SJCRH30 (cell line): ENCODE data around the gene KLC1. TPM values are rescaled to one million over a fixed set of nuclear protein-coding genes. Genes with fewer than 3 reads are reported as not detected.

Source experiments
- DNase-seq, 2 experiments: peaks; one replicate each; pipeline ENCODE4 v3.0.0-alpha.2; 2015 to 2020
- H3K27ac ChIP-seq: fragments of 250-450 bp; sonication (Bioruptor Pico); 2 replicates; pipeline ENCODE4 v1.5.1; 2020; ENCODE audit warnings: mild to moderate bottlenecking, moderate library complexity
- H3K27me3 ChIP-seq: fragments of 250-450 bp; sonication (Bioruptor Pico); 2 replicates; pipeline ENCODE4 v1.5.1; 2020; ENCODE audit warnings: mild to moderate bottlenecking, moderate library complexity
- H3K36me3 ChIP-seq: fragments of 250-450 bp; sonication (Bioruptor Pico); 2 replicates; pipeline ENCODE4 v1.5.1; 2020; ENCODE audit warnings: mild to moderate bottlenecking, moderate library complexity
- H3K4me1 ChIP-seq: fragments of 250-450 bp; sonication (Bioruptor Pico); 2 replicates; pipeline ENCODE4 v1.5.1; 2020; ENCODE audit warnings: mild to moderate bottlenecking, moderate library complexity
- H3K4me3 ChIP-seq: fragments of 250-450 bp; sonication (Bioruptor Pico); 2 replicates; pipeline ENCODE4 v1.5.1; 2020; ENCODE audit warnings: mild to moderate bottlenecking, moderate library complexity
- H3K9me3 ChIP-seq: fragments of 250-450 bp; sonication (Bioruptor Pico); replicated peaks from 2 replicates; pipeline ENCODE4 v1.5.1; 2020; ENCODE audit warnings: mild to moderate bottlenecking, moderate library complexity
- total RNA-seq: library from RNA; depleted of rRNA; stranded (reverse); fragments of >200 nt; shearing (Covaris generic); gene quantifications from 2 replicates; pipeline ENCODE4 v1.2.3, GENCODE V29; 2014

Gene KLC1
- total RNA-seq, 1 experiment from 2014 or later: 175 TPM

DNA sequence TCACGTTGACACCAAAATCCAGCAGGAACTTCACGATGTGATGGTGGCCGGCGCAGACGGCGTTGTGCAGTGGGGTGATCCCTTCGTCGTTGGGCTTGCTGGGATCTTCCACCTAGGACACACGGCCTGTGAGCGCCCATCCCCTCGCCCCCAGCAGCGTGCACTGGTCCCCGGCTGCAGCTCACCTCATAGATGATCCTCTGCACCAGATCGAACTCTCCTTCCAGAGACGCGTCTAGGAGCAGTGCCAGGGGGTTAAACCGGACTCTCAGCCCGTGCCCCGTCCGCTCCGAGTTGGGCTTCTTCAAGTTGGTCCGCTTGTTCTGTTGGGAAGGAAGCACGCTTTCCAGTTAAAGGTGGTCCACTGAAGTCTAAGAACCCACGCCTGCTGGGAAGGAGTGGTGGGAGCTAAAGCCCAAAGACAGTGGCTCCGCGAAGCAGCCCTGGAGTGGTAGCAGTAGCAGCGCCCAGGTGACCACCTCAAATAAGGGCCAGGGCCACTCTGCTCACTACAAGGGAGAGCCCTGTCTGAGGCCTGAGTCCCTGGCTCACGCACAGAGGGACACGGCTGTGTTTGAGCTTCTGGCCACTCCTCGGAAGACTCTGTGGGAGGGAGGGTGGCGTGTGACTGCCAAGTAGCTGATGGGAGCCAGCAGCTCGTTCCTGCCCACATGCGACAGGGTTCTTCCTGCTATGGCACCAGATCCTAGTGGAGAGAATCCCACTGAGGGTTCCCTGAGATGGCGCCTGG lies 109.9 kb downstream of the KLC1 start:
- Histone ChIP-seq H3K27me3 (no peaks in the 10 kb centered on the region), H3K36me3 (peaks cover 2% of the 10 kb centered on the region; the same call in 1 of the 2 replicates), H3K27ac (no peak overlapping the region), H3K9me3 (no peaks in the 10 kb centered on the region), H3K4me3 (no peak overlapping the region), H3K4me1 (no peaks in the 10 kb centered on the region)
- DNase-seq: no peak

- Histone ChIP-seq H3K4me1 (no peaks in the 10 kb centered on the region), H3K4me3 (no peak overlapping the region), H3K36me3 (no peaks in the 10 kb centered on the region), H3K27ac (no peak overlapping the region), H3K9me3 (no peaks in the 10 kb centered on the region), H3K27me3 (no peaks in the 10 kb centered on the region)
- DNase-seq: no peak
These were observed 110.4 kb downstream of the KLC1 start for GRCh38 chr14:103739466-103739792.

DNA sequence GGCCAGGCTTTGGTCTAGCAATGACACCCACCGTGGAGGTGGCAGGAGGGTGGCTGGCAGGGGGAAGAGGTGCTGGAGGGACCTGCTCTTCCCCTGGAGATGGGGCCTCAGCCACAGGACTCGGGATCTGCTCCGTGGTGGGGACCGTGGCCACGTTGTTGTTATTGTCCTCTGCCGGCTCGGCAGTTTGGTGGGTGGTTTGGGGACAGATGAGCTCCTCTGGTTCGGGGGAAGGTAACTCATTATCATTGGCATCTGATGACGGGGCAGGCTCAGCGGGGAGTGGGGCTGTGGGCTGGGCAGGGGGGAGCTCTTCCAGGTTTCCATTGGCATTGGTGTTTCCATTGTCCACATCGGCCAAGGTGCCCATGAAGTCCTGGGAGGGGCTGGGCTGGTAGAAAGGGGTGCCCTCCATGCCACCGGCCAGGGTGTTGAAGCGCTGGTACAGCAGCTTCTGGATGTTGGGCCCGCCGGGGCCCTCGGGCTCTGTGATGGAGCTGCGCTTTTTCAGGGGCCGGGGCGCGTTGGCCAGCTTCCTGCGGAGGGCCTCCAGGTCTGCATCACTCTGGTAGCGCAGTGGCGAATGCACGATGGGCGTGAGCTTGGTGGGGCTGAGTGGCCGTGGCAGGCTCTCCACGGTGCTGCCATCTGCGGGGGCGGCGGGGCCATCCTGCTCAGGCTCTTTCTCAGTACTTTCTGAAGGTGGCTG lies 110.9 kb downstream of the KLC1 start:
- Histone ChIP-seq H3K4me3 (no peak overlapping the region), H3K27me3 (no peaks in the 10 kb centered on the region), H3K9me3 (no peaks in the 10 kb centered on the region), H3K36me3 (no peaks in the 10 kb centered on the region), H3K4me1 (no peaks in the 10 kb centered on the region), H3K27ac (no peak overlapping the region)
- no peak for DNase-seq

DNA sequence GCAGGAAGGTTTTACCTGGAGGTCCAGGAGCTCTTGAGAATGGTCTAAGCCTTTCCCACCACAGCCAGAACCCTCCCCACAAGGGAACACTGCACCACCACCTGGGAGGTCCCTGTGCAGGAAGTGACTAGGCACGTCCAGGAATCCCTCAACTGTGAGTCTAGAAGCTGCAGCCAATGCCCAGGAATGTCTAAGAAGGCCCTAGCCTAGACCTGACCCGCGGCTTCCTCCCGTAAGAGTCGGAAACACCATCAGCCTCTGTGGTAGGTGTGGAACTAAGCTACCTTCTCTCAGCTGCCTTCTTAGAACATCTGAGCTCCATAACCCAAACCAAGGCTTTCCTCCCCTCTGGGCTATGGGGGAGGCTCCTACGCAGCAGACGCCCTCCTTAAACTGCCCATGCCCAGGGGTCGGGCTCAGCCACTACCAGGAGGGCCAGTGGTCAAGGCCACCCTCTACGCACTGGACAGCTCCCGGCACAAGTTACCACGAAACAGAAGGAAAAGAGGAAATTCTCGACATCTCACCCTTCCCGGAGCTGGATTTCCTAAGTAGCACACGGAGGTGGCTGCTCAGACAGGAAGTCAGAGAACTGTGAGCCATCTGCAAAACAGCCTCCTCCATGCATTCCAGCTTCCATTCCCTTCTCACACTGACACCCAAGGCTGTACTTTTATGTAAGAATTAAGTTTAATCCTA lies 112.1 kb downstream of the KLC1 start:
- Histone ChIP-seq H3K9me3 (no peaks in the 10 kb centered on the region), H3K27ac (no peak overlapping the region), H3K27me3 (no peaks in the 10 kb centered on the region), H3K36me3 (no peaks in the 10 kb centered on the region), H3K4me3 (no peak overlapping the region), H3K4me1 (no peaks in the 10 kb centered on the region)
- no peak for DNase-seq

DNA sequence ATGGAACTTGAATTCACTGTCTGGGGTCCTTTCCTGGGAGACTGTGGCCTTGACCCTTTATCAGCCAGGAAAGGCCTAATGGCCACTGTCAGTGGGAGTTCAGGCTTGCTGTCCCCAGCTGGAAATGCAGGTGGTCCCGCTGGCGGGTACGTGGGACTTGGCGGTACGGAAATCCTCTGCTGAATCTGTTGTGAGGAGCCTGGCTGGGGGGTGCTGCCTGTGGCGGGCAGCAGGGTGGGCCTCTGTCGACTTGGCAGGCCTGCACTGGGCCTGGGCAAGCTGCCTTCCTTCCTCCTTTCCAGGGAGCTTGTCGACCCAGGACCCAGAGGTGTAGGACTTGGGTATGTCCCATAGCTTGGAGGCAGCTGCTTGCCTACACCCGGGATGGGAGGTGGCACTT lies 112.9 kb downstream of the KLC1 start:
- Histone ChIP-seq H3K27me3 (no peaks in the 10 kb centered on the region), H3K36me3 (no peaks in the 10 kb centered on the region), H3K4me1 (no peaks in the 10 kb centered on the region), H3K4me3 (no peak overlapping the region), H3K9me3 (no peaks in the 10 kb centered on the region), H3K27ac (no peak overlapping the region)
- DNase-seq: no peak

DNA sequence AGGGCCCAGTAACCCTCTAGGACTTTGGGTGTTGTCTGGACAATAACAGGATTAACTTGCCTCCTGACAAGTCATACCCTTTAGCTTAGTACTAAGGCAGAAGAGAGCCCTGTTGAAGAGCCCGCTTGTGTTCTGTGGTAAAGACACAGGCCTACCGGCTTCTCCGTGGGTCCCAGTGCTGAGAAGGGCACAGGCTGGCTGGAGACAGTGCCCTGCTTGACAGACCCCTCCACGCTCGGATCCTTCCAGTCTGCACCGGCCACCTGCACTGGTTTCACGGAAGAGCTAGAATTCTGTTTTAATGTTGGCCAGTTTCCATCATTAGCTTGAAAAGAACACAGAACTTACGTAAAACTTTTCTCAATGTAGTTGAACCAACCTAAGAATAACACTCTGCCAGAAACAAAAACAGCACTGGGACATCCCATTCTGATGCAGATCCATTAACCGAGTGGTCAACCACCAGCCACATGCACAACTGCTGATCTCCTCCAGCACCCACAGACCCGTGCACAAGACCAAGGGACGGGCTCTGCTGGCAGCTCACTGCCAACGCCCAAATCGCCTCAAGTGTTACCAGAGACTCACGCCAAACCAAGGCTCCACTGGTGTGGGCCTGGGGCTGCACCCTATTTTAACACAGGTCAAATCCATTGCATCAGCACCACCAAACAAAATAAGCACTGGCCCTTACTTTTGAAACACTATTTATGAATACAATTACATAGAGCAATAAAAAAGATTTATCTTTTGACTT lies 113.7 kb downstream of the KLC1 start:
- Histone ChIP-seq H3K27me3 (no peaks in the 10 kb centered on the region), H3K9me3 (no peaks in the 10 kb centered on the region), H3K36me3 (no peaks in the 10 kb centered on the region), H3K4me1 (no peaks in the 10 kb centered on the region), H3K4me3 (no peak overlapping the region), H3K27ac (no peak overlapping the region)
- no peak for DNase-seq

DNA sequence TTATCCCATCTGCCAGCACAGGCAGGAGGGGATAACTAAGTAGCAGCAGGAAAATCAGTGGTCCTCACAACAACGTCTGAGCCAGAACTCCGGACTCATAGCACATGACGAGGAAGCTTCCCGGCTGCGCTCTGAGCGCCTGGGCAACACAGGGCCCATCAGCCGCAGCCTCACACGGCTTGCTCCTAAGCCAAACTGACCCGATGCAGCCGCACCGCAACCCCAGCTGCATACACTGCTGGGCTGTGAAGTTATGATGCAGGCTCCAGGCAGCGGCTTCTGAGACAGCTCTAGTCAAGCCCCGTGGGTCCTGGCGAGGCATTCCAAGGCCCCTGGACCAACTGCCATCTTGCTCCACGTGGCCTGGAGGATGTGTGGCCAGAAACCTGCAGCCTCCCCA lies 114.7 kb downstream of the KLC1 start:
- no peak overlapping the region for H3K27ac ChIP-seq

DNA sequence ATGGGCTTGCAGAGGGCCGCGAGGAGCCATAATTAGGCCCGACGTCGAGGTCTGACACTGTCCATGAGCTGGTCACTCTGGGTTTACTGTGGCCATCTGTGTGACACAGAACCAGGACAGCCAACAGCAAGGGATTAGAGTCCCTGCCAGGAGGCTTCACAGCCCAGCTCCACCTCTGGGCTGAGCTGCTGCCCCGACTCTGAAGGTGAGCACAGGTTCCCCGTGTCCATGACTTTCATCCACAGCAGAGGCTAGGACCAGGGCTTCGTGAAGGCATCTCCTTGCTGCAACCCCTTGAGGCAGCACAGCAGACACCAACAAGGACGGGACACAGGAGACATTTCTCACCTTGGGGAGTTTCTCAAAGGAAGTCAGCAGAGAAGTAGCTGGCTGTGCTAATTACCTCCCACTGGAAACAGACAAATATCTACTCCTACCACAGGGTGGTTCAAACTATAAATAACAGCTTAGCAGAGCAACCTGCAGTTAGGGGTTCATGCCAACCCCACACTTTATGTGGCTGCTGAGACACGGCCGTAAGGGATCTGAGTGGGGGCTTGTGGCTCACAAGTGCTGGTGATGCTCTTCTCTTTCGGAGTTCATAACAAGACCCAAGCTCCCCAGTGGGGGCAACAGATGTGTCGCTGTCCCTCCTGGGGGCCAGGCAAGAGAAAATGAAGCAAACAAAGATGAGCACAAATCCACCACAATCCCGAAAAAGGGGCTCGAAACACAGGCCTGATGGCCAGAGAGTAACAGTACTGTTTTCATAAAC lies 115.8 kb downstream of the KLC1 start:
- Histone ChIP-seq H3K36me3 (no peaks in the 10 kb centered on the region), H3K4me3 (no peak overlapping the region), H3K27me3 (no peaks in the 10 kb centered on the region), H3K27ac (no peak overlapping the region), H3K4me1 (no peaks in the 10 kb centered on the region), H3K9me3 (no peaks in the 10 kb centered on the region)
- DNase-seq: no peak

More for the DNA sequence above, 114.7 kb downstream of the KLC1 start:
- Histone ChIP-seq H3K4me1 (no peaks in the 10 kb centered on the region), H3K9me3 (no peaks in the 10 kb centered on the region), H3K27me3 (no peaks in the 10 kb centered on the region), H3K36me3 (no peaks in the 10 kb centered on the region), H3K4me3 (no peak overlapping the region)
- no peak for DNase-seq

DNA sequence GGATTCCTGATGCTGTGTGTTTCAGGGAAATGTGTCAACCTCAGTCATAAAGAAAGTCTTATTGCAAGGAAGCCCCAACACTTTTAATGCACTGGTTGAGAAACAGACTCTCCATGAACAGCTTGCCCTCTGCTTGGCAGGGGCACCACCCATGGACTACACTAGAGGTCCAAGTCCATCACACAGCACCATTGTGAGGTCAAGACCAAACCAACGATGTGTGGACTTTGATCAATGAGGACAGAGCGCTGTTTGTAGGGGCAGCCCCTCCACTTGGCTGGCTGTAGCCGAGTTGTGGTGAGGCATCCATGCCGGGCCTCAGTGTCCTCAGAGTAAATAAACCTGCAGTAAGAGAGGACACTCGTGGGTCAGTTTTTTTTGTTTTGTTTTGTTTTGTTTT lies 116.4 kb downstream of the KLC1 start:
- H3K27me3 ChIP-seq: no peaks in the 10 kb centered on the region
- no peaks in the 10 kb centered on the region for H3K4me1 ChIP-seq
- H3K4me3 ChIP-seq: no peak overlapping the region
- H3K36me3 ChIP-seq: no peaks in the 10 kb centered on the region
- H3K9me3 ChIP-seq: no peaks in the 10 kb centered on the region
- DNase-seq: no peak
- H3K27ac ChIP-seq: no peak overlapping the region

GRCh38 chr14:103746701-103747100 lies 117.7 kb downstream of the KLC1 start:
- Histone ChIP-seq H3K36me3 (peaks cover 3% of the 10 kb centered on the region; the same call in 1 of the 2 replicates), H3K27ac (no peak overlapping the region), H3K4me1 (no peaks in the 10 kb centered on the region), H3K27me3 (no peaks in the 10 kb centered on the region), H3K4me3 (no peak overlapping the region), H3K9me3 (no peaks in the 10 kb centered on the region)
- DNase-seq: no peak

DNA sequence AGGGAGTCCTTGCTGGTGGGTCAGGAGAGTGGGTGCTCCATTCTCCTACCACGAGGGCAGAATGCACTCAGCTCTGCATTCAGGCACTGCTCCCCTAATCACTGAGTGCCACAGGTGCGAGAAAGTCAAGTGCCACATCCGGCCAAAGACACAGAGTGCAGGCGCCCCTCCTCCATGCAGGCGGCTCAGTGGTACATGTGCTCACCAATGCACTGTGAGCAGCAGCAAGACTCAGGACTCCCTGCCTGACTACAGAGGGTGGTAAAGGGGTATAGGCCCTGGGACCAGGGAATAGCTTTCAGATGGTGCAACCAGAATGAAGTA lies 119.5 kb downstream of the KLC1 start:
- H3K36me3 ChIP-seq: peaks cover 3% of the 10 kb centered on the region; the same call in 1 of the 2 replicates

DNA sequence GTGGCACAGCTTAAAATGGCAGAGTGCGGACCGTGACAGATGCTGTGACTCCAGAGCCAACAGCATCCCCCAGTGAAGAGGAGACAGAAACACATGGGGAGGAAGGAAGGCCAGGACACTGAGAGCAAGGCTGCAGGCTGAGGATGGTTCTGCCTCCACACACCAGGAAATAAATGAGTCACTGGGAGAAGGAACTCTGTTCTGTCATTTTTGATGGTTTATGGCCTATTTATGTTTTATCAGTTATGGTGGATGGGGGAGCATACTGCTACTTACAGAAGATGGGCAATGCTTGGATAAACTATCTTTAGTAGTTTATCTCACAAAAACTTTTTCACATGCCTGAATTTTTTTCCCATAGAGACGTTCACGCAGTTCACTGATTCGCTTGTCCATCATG lies 120.4 kb downstream of the KLC1 start:
- no peak for DNase-seq
- no peaks in the 10 kb centered on the region for H3K9me3 ChIP-seq
- no peak overlapping the region for H3K4me3 ChIP-seq
- H3K27ac ChIP-seq: no peak overlapping the region
- H3K27me3 ChIP-seq: no peaks in the 10 kb centered on the region
- peaks cover 3% of the 10 kb centered on the region; the same call in 1 of the 2 replicates for H3K36me3 ChIP-seq
- H3K4me1 ChIP-seq: no peaks in the 10 kb centered on the region

More for the DNA sequence above, 119.5 kb downstream of the KLC1 start:
- H3K27ac ChIP-seq: no peak overlapping the region
- H3K27me3 ChIP-seq: no peaks in the 10 kb centered on the region
- no peak overlapping the region for H3K4me3 ChIP-seq
- H3K4me1 ChIP-seq: no peaks in the 10 kb centered on the region
- no peaks in the 10 kb centered on the region for H3K9me3 ChIP-seq
- DNase-seq: no peak

GRCh38 chr14:103749860-103750259 lies 120.8 kb downstream of the KLC1 start:
- H3K27me3 ChIP-seq: no peaks in the 10 kb centered on the region
- no peak for DNase-seq
- H3K4me1 ChIP-seq: no peaks in the 10 kb centered on the region
- H3K27ac ChIP-seq: no peak overlapping the region
- no peak overlapping the region for H3K4me3 ChIP-seq
- H3K36me3 ChIP-seq: peaks cover 3% of the 10 kb centered on the region; the same call in 1 of the 2 replicates
- no peaks in the 10 kb centered on the region for H3K9me3 ChIP-seq
